ENCODE results near the gene DHFR. TPM values are rescaled to one million over a fixed set of nuclear protein-coding genes. Genes with fewer than 3 reads are reported as not detected.

Gene DHFR
- total and polyA plus RNA-seq, 9 of the 15 experiments (the other 6 are each of a cell fraction or from before 2014, with no cell fraction given): 45.6 to 176 (median 97.7) TPM

DNA sequence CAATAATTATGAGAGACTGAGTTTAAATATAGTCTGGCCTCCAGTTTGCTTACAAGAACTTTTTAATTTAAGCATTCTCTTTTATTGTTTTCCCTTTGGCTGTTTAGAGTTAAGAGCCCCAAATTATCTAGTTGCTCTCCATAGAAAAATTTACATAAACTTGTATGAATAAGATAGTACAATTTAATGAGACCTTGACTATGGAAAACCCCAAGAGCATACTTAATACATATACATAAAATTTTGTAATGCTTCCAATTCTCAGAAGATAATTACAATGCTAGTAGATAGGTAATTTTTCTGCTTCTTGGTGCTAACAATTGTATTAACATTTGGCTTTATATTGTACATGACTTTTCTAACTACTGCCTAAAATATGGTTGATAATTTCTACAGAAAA, 20.6 kb downstream of the DHFR start:
- H3K4me2 ChIP-seq (ENCODE audit: insufficient read depth, low read length): no peak overlapping the region
- H3K79me2 ChIP-seq (ENCODE audit: control insufficient read depth, insufficient read depth, low read length): no peaks in the 10 kb centered on the region
- POLR2A ChIA-PET: no interaction called here
- H2AFZ ChIP-seq (ENCODE audit: low read depth, low read length): no peak overlapping the region
- no peaks in the 10 kb centered on the region for H3K9me3 ChIP-seq (replicated peaks; ENCODE audit: control insufficient read depth, insufficient read depth, low read depth, low read length)
- in situ Hi-C loops (cut with MboI): no loop called here
- no peak for ATAC-seq
- CTCF ChIA-PET (ENCODE audit: low intra/inter-chr PET ratio): no interaction called here
- intact Hi-C loops (cut with micrococcal nuclease): no loop called here
- H3K4me1 ChIP-seq (replicated peaks in 1 of 2; ENCODE audit: control insufficient read depth in 2 of 2, insufficient read depth in 2 of 2, low read length in 2 of 2): peaks cover 0 to 3% of the 10 kb centered on the region in 2 experiments; a peak in 2 of 5 replicates
- peaks cover 75% of the 10 kb centered on the region for H3K36me3 ChIP-seq (ENCODE audit: control insufficient read depth, insufficient read depth, low read length)
- no peak overlapping the region for H3K4me3 ChIP-seq
- DNase-seq (ENCODE audit: extremely low read depth in 1 of 4, low spot score in 3 of 4): no peak
- H3K9ac ChIP-seq (ENCODE audit: insufficient read depth in 1 of 2, low read depth in 2 of 2, low read length in 2 of 2): no peak overlapping the region
- H3K27me3 ChIP-seq (ENCODE audit: control insufficient read depth in 2 of 2, insufficient read depth in 2 of 2, low read length in 2 of 2): no peaks in the 10 kb centered on the region
- FAIRE-seq: no peak
- no peaks in the 10 kb centered on the region for H4K20me1 ChIP-seq (replicated peaks; ENCODE audit: control insufficient read depth, insufficient read depth, low read length)
- TF ChIP-seq NFRKB (IDR thresholded peaks at IDR 0.05; ENCODE audit: low read depth): no peak
- TF ChIP-seq GTF2F1 (IDR thresholded peaks at IDR 0.05; ENCODE audit: low read depth, low read length): no peak
- TF ChIP-seq, protein P1, sequence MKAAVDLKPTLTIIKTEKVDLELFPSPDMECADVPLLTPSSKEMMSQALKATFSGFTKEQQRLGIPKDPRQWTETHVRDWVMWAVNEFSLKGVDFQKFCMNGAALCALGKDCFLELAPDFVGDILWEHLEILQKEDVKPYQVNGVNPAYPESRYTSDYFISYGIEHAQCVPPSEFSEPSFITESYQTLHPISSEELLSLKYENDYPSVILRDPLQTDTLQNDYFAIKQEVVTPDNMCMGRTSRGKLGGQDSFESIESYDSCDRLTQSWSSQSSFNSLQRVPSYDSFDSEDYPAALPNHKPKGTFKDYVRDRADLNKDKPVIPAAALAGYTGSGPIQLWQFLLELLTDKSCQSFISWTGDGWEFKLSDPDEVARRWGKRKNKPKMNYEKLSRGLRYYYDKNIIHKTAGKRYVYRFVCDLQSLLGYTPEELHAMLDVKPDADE (conservative IDR thresholded peaks at IDR 0.05; ENCODE audit: control insufficient read depth, low read depth, low read length): no peak
- no peak for TF ChIP-seq BHLHE40 (IDR thresholded peaks at IDR 0.05; ENCODE audit: low read length)
- TF ChIP-seq CREM (IDR thresholded peaks at IDR 0.05; ENCODE audit: low read depth): no peak
- no peak for TF ChIP-seq HMG20A (CRISPR knock-in tag; conservative IDR thresholded peaks at IDR 0.05)
- no peak for TF ChIP-seq KDM5B (IDR thresholded peaks at IDR 0.05; ENCODE audit: insufficient replicate concordance, low read depth, low read length)
- TF ChIP-seq, protein P2, sequence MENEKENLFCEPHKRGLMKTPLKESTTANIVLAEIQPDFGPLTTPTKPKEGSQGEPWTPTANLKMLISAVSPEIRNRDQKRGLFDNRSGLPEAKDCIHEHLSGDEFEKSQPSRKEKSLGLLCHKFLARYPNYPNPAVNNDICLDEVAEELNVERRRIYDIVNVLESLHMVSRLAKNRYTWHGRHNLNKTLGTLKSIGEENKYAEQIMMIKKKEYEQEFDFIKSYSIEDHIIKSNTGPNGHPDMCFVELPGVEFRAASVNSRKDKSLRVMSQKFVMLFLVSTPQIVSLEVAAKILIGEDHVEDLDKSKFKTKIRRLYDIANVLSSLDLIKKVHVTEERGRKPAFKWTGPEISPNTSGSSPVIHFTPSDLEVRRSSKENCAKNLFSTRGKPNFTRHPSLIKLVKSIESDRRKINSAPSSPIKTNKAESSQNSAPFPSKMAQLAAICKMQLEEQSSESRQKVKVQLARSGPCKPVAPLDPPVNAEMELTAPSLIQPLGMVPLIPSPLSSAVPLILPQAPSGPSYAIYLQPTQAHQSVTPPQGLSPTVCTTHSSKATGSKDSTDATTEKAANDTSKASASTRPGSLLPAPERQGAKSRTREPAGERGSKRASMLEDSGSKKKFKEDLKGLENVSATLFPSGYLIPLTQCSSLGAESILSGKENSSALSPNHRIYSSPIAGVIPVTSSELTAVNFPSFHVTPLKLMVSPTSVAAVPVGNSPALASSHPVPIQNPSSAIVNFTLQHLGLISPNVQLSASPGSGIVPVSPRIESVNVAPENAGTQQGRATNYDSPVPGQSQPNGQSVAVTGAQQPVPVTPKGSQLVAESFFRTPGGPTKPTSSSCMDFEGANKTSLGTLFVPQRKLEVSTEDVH (IDR thresholded peaks at IDR 0.05; ENCODE audit: low read depth, partially characterized antibody): no peak
- TF ChIP-seq KLF16 (IDR thresholded peaks at IDR 0.05): no peak
- TF ChIP-seq ELF1 (tag; IDR thresholded peaks at IDR 0.05): no peak
- TF ChIP-seq ZC3H11A (IDR thresholded peaks at IDR 0.05; ENCODE audit: low read depth, low read length): no peak
- no peak for TF ChIP-seq ETV5 (CRISPR knock-in tag; IDR thresholded peaks at IDR 0.05; ENCODE audit: low read depth)
- TF ChIP-seq HDAC1 (IDR thresholded peaks at IDR 0.05): no peak
- TF ChIP-seq KDM4B (IDR thresholded peaks at IDR 0.05; ENCODE audit: borderline replicate concordance in 2 of 2, low read depth in 1 of 2): no peak
- TF ChIP-seq STAG1 (CRISPR knock-in tag; IDR thresholded peaks at IDR 0.05; ENCODE audit: borderline replicate concordance): no peak
- BruUV-seq (replicated peaks): no TSS peak
- H3K9me1 ChIP-seq (ENCODE audit: control insufficient read depth, insufficient read depth, low read length): no peaks in the 10 kb centered on the region
- H3K27ac ChIP-seq (ENCODE audit: extremely low read depth, low read depth, low read length): no peak overlapping the region
